DOHH2 (cell line): ENCODE measurements around the gene NR2C2.

Experiments used
- H3F3A ChIP-seq: fragments of 200-600 bp; sonication (generic), shearing (Covaris generic); 2 replicates; pipeline ENCODE4 v1.6.0; 2016; ENCODE audit warnings: antibody characterized with exemption, mild to moderate bottlenecking; ENCODE audit not compliant: control insufficient read depth, insufficient read depth
- H3K27ac ChIP-seq: fragments of 200-600 bp; sonication (generic); 2 replicates; pipeline ENCODE4 v1.5.1; 2014; ENCODE audit warnings: low read depth, mild to moderate bottlenecking, low read length, moderate library complexity
- H3K27me3 ChIP-seq: fragments of 200-600 bp; sonication (generic); 2 replicates; pipeline ENCODE4 v1.6.1; 2014; ENCODE audit warnings: mild to moderate bottlenecking, low read length, mixed read lengths; ENCODE audit not compliant: control insufficient read depth
- H3K36me3 ChIP-seq: fragments of 200-600 bp; sonication (generic); 2 replicates; pipeline ENCODE4 v1.6.1; 2014; ENCODE audit warnings: mild to moderate bottlenecking, low read length, moderate library complexity, mixed read lengths; ENCODE audit not compliant: control insufficient read depth
- H3K4me1 ChIP-seq: fragments of 200-600 bp; sonication (generic); 2 replicates; pipeline ENCODE4 v1.6.1; 2014; ENCODE audit warnings: mild to moderate bottlenecking, low read length, mixed read lengths; ENCODE audit not compliant: control insufficient read depth
- H3K4me2 ChIP-seq: fragments of 200-600 bp; sonication (generic); 2 replicates; pipeline ENCODE4 v1.6.0; 2014; ENCODE audit warnings: mild to moderate bottlenecking, low read length, moderate library complexity
- H3K4me3 ChIP-seq: fragments of 200-600 bp; sonication (generic); 2 replicates; pipeline ENCODE4 v1.5.1; 2014; ENCODE audit warnings: mild to moderate bottlenecking, low read length, mixed read lengths
- H3K79me2 ChIP-seq: fragments of 200-600 bp; sonication (generic); 2 replicates; pipeline ENCODE4 v1.6.1; 2014; ENCODE audit warnings: mild to moderate bottlenecking, low read length, mixed read lengths; ENCODE audit not compliant: control insufficient read depth
- H3K9me2 ChIP-seq: fragments of 200-600 bp; sonication (generic); replicated peaks from 2 replicates; pipeline ENCODE4 v1.6.1; 2014; ENCODE audit warnings: mild to moderate bottlenecking, low read length, mixed read lengths; ENCODE audit not compliant: control insufficient read depth
- H3K9me3 ChIP-seq: fragments of 200-600 bp; sonication (generic); 2 replicates; pipeline ENCODE4 v1.6.1; 2014; ENCODE audit warnings: antibody characterized with exemption, low read length, mixed read lengths; ENCODE audit not compliant: control insufficient read depth, insufficient read depth
- H4K20me1 ChIP-seq: fragments of 200-600 bp; sonication (generic); 2 replicates; pipeline ENCODE4 v1.6.0; 2014; ENCODE audit warnings: low read depth, mild to moderate bottlenecking, antibody characterized with exemption, low read length, moderate library complexity; ENCODE audit not compliant: control insufficient read depth, insufficient read depth
- EZH2phosphoT487 ChIP-seq: fragments of 200-600 bp; sonication (generic); IDR thresholded peaks from 2 replicates; pipeline ENCODE4 v1.6.1; 2017; ENCODE audit warnings: borderline replicate concordance, mild to moderate bottlenecking, antibody characterized with exemption, low read length, moderate library complexity, mixed read lengths
- TF ChIP-seq, protein P1 (sequence below): fragments of 200-600 bp; sonication (generic); IDR thresholded peaks from one replicate; pipeline ENCODE4 v1.5.1; 2014; ENCODE audit warnings: antibody characterized with exemption, mild to moderate bottlenecking, low read depth, low read length; ENCODE audit not compliant: poor library complexity, severe bottlenecking

NR2C2 gene

DNA sequence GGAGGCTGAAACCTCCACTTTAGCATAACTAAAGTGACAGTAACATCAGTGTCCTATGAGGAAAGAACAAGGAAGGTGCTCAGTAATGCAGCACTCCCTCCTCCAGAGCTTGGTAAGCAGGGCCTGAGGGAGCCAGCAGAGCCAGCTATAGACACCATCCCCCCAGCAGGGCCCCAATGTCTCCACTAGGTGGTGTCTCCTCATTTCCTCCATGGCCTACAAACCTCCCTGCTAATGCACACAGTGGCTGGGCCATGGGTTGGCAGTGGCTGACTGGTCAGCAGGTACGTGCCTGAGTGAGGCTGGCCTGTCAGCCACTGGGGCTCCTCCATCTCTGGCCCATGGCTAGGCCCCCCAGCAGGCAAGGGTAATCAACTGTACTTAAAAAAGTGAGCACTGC is 104.1 kb downstream of the NR2C2 start:
- Histone ChIP-seq H3F3A (peaks cover 41% of the 10 kb centered on the region), H3K4me1 (peaks cover 57% of the 10 kb centered on the region), H4K20me1 (peaks cover 29% of the 10 kb centered on the region), H3K4me3 (peak overlapping the region; percentile 40), H3K9me3 (no peaks in the 10 kb centered on the region), H3K9me2 (no peaks in the 10 kb centered on the region), H3K36me3 (peaks cover 94% of the 10 kb centered on the region), H3K4me2 (peak overlapping the region; percentile 64), H3K27me3 (no peaks in the 10 kb centered on the region), H3K79me2 (peaks cover 78% of the 10 kb centered on the region), H3K27ac (peak overlapping the region; percentile 80)
- TF ChIP-seq, protein P1, sequence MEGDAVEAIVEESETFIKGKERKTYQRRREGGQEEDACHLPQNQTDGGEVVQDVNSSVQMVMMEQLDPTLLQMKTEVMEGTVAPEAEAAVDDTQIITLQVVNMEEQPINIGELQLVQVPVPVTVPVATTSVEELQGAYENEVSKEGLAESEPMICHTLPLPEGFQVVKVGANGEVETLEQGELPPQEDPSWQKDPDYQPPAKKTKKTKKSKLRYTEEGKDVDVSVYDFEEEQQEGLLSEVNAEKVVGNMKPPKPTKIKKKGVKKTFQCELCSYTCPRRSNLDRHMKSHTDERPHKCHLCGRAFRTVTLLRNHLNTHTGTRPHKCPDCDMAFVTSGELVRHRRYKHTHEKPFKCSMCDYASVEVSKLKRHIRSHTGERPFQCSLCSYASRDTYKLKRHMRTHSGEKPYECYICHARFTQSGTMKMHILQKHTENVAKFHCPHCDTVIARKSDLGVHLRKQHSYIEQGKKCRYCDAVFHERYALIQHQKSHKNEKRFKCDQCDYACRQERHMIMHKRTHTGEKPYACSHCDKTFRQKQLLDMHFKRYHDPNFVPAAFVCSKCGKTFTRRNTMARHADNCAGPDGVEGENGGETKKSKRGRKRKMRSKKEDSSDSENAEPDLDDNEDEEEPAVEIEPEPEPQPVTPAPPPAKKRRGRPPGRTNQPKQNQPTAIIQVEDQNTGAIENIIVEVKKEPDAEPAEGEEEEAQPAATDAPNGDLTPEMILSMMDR = peak; percentile 90
- TF ChIP-seq EZH2phosphoT487 = no peak

DNA sequence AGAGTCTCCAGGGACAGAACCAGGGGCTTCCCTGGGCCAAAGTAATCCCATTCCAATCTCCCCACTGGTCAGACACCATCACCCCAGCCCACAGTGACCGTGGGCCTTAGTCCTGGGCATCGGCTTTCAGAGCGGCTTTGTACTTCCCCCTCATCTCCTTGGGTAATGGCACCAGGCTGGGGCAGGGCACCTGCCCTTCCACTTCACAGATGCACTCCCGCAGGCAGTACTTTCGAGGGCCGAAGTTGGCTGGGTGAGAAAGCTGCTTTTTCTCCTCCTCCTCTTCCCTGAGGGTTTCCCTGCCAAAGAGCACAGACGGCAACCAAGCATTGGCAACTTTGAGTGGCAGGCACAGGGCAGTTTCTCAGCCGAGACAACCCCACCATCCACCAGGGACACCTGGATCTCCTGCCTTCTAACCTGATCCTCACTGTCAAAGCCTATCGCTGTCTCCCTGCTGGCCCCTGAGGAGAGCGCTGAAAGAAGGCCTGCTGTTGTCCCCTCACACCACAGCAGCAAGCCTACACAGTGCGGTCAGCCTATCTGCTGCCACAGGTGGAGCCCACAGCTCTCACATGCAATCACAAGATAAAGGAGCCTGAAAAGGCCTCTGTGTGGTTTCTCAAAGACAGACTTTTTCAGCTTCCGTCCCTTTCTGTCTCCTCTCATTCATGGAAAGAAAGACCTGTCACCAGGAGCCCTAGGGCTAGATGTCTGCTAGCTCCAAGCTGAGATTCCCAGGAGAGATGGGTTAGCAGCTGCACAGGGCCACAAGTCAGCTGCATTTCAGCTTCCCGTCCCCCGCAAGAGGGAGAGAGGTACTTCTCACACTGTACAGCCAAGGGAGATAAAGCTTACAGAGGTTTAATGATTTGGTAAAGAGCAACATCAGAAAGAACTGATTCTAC is 105.2 kb downstream of the NR2C2 start:
- Histone ChIP-seq H3K79me2 (peaks cover 89% of the 10 kb centered on the region), H4K20me1 (peaks cover 29% of the 10 kb centered on the region), H3K36me3 (peaks cover 94% of the 10 kb centered on the region)

DNA sequence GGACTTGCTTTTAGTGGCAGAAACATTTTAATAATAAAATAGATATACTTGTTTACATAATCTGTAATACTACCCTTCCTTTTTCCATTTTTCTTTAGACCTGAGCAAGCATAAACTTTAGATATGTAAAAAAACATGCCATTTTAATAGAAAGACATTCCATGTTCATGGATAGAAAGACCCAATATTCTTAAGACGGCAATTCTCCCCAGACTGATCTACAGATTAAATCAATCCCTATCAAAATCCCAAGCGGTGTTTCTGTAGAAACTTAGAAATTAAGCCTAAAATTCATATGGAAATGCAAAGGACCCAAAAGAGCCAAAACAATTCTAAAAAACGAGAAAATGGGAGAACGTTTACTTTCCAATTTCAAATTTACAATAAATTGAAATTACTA is 106.2 kb downstream of the NR2C2 start:
- Histone ChIP-seq H3K36me3 (peaks cover 92% of the 10 kb centered on the region), H3K4me3 (no peak overlapping the region), H3K27ac (no peak overlapping the region), H3K4me1 (peaks cover 63% of the 10 kb centered on the region), H3K79me2 (peaks cover 97% of the 10 kb centered on the region), H3K27me3 (no peaks in the 10 kb centered on the region), H4K20me1 (peaks cover 28% of the 10 kb centered on the region), H3K9me2 (no peaks in the 10 kb centered on the region), H3K9me3 (no peaks in the 10 kb centered on the region), H3K4me2 (no peak overlapping the region), H3F3A (peaks cover 35% of the 10 kb centered on the region)
- no peak for TF ChIP-seq EZH2phosphoT487
- TF ChIP-seq, protein P1 = no peak

More for the DNA sequence above, 105.2 kb downstream of the NR2C2 start:
- TF ChIP-seq, protein P1 = no peak
- no peak for TF ChIP-seq EZH2phosphoT487
- H3K9me2 ChIP-seq = no peaks in the 10 kb centered on the region
- H3K4me2 ChIP-seq = peak overlapping the region; percentile 64; the same call in 1 of the 2 replicates
- peak overlapping the region; percentile 80; the same call in 1 of the 2 replicates for H3K27ac ChIP-seq
- H3K4me3 ChIP-seq = no peak overlapping the region
- no peaks in the 10 kb centered on the region for H3K9me3 ChIP-seq
- no peaks in the 10 kb centered on the region for H3K27me3 ChIP-seq
- peaks cover 63% of the 10 kb centered on the region for H3K4me1 ChIP-seq
- peaks cover 41% of the 10 kb centered on the region for H3F3A ChIP-seq
